ENCODE data around the gene HAUS8.

HAUS8 gene

GRCh38 chr19:17075035-17075863 is at the start of gene HAUS8, which contains the start of gene MYO9B:
Gene HAUS8 (minus strand): TSS chr19:17075452. CDS start chr19:17075422, 30 bp downstream.
Gene MYO9B (plus strand): TSS chr19:17075777. CDS start chr19:17101718, 25,941 bp downstream.
- H3K4me3 ChIP-seq (ENCODE audit: low read depth, low read length), result peak within 1 kb of the TSS; percentile 94
- in situ Hi-C loops (cut with HindIII; ENCODE audit: low sequenced_read_pairs), result no loop called here
- DNase-seq (ENCODE audit: low read depth, low spot score), result peak; percentile 100
- no peak for TF ChIP-seq CTCF (IDR thresholded peaks at IDR 0.05; ENCODE audit: low read depth, low read length)

- H3K4me3 ChIP-seq (ENCODE audit: low read depth, low read length), result no peak overlapping the region
- no peak for TF ChIP-seq CTCF (IDR thresholded peaks at IDR 0.05; ENCODE audit: low read depth, low read length)
- DNase-seq (ENCODE audit: low read depth, low spot score), result no peak
- in situ Hi-C loops (cut with HindIII; ENCODE audit: low sequenced_read_pairs), result no loop called here
Measured at GRCh38 chr19:17124025-17124424, 48.8 kb upstream of the HAUS8 start.

- in situ Hi-C loops (cut with HindIII; ENCODE audit: low sequenced_read_pairs), result no loop called here
- H3K4me3 ChIP-seq (ENCODE audit: low read depth, low read length), result no peak overlapping the region
- TF ChIP-seq CTCF (IDR thresholded peaks at IDR 0.05; ENCODE audit: low read depth, low read length), result no peak
- no peak for DNase-seq (ENCODE audit: low read depth, low spot score)
Measured at GRCh38 chr19:17123041-17123440, 47.8 kb upstream of the HAUS8 start.

- in situ Hi-C loops (cut with HindIII; ENCODE audit: low sequenced_read_pairs), result no loop called here
- no peak for TF ChIP-seq CTCF (IDR thresholded peaks at IDR 0.05; ENCODE audit: low read depth, low read length)
- no peak overlapping the region for H3K4me3 ChIP-seq (ENCODE audit: low read depth, low read length)
- peak; percentile 73 for DNase-seq (ENCODE audit: low read depth, low spot score)
Measured at GRCh38 chr19:17121736-17122293, 46.6 kb upstream of the HAUS8 start.

- TF ChIP-seq CTCF (IDR thresholded peaks at IDR 0.05; ENCODE audit: low read depth, low read length), result no peak
- H3K4me3 ChIP-seq (ENCODE audit: low read depth, low read length), result no peak overlapping the region
- in situ Hi-C loops (cut with HindIII; ENCODE audit: low sequenced_read_pairs), result no loop called here
- DNase-seq (ENCODE audit: low read depth, low spot score), result no peak
Measured at GRCh38 chr19:17118957-17119356, 43.7 kb upstream of the HAUS8 start.

DNA sequence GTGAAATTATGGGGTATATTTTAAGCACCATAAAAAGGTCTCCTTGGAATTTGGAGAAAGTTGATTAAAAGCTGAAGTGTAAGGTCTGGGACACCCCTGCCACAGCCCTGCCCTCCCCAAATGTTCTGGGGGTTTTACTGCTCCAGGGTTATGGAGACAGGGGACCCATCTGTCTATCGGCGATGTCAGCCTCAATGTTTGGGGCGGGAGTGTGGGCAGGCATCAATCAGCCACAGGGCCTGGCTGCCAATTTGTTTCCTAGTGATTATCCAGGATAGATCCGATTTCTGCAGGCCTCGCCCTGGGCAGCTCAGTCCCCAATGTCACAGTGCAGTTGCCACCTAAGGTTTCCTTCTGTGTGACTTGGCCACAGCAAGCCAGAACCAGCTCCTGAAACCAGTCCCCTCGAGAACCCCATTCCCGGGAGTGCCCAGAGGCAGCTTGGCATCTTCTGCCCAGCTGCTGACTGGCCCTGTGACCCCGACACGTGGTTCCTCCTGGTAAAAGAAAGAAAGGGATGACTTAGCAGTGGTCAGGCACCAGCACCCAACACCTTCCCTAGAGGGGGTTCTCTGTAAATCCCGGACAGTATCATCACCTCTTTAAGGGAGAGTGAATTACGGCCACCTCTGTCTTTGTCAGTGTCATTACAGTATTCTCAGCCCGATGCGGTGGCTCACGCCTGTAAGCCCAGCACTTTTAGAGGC is 41.9 kb upstream of the HAUS8 start:
- in situ Hi-C loops (cut with HindIII; ENCODE audit: low sequenced_read_pairs), result no loop called here

More for the DNA sequence above, 41.9 kb upstream of the HAUS8 start:
- no peak for TF ChIP-seq CTCF (IDR thresholded peaks at IDR 0.05; ENCODE audit: low read depth, low read length)
- H3K4me3 ChIP-seq (ENCODE audit: low read depth, low read length), result no peak overlapping the region
- no peak for DNase-seq (ENCODE audit: low read depth, low spot score)
